Activated T-cell treated with anti-CD3 and anti-CD28 coated beads, Interleukin-2, amount 50 U/mL, for 4 hours (primary cell): ENCODE data around the gene AVL9. TPM values are rescaled to one million over a fixed set of nuclear protein-coding genes. Genes with fewer than 3 reads are reported as not detected.
A peak's percentile ranks its signal among the peaks of the same experiment; 100 is the strongest.
"Not testable (repeated sequence)": the region's sequence is repeated elsewhere in the genome, so short reads cannot be mapped to it uniquely, and the experiment has no call there.

ENCODE experiments used
- ATAC-seq, 2 donors: fragments of 200-7000 bp; cut with Tn5 transposase; one replicate each; pipeline ENCODE4 v1.10.0; 2021
- DNase-seq: peaks from one replicate; pipeline ENCODE4 v3.0.0-alpha.2; 2020
- H3K27me3 Mint-ChIP-seq: one replicate; pipeline ENCODE4 v1.8.0; 2021; ENCODE audit warnings: low read depth, mixed read lengths
- H3K36me3 Mint-ChIP-seq: one replicate; pipeline ENCODE4 v1.8.0; 2022; ENCODE audit warnings: mixed read lengths; ENCODE audit not compliant: insufficient read depth
- H3K4me1 Mint-ChIP-seq: one replicate; pipeline ENCODE4 v1.8.0; 2021; ENCODE audit warnings: low read depth, mixed read lengths
- H3K4me3 Mint-ChIP-seq: one replicate; pipeline ENCODE4 v1.8.0; 2021; ENCODE audit warnings: mild to moderate bottlenecking, moderate library complexity, mixed read lengths
- H3K9me3 Mint-ChIP-seq: one replicate; pipeline ENCODE4 v1.8.0; 2021; ENCODE audit warnings: mixed read lengths
- total RNA-seq, 3 donors: library from RNA; stranded (reverse); gene quantifications; one replicate each; pipeline ENCODE4 v1.2.1, GENCODE V29; 2021

The AVL9 gene
- total RNA-seq, 3 donors from 2014 or later, result 51.0 to 59.3 (median 52.7) TPM

DNA sequence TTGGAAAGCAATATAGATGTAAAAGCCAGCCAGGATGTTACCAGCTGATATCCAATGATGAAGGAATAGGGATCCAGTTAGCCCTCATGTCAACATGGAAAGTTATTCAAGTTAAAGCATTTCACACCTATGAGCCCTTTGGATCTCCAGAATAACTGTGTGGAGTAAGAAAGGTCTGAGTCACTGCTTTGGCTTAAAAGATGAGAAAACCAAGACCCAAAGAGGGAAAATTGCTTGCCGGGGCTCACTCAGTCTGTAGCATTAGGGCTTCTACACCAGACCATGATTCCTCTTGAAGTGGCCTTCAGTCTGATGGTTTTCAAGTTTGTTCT, 17.7 kb upstream of the AVL9 start:
- H3K36me3 Mint-ChIP-seq, result no peaks in the 10 kb centered on the region
- DNase-seq, result no peak
- H3K4me3 Mint-ChIP-seq, result no peak overlapping the region
- peaks cover 2% of the 10 kb centered on the region for H3K4me1 Mint-ChIP-seq
- H3K9me3 Mint-ChIP-seq, result no peaks in the 10 kb centered on the region
- ATAC-seq, result no peak
- H3K27me3 Mint-ChIP-seq, result peaks cover 2% of the 10 kb centered on the region

DNA sequence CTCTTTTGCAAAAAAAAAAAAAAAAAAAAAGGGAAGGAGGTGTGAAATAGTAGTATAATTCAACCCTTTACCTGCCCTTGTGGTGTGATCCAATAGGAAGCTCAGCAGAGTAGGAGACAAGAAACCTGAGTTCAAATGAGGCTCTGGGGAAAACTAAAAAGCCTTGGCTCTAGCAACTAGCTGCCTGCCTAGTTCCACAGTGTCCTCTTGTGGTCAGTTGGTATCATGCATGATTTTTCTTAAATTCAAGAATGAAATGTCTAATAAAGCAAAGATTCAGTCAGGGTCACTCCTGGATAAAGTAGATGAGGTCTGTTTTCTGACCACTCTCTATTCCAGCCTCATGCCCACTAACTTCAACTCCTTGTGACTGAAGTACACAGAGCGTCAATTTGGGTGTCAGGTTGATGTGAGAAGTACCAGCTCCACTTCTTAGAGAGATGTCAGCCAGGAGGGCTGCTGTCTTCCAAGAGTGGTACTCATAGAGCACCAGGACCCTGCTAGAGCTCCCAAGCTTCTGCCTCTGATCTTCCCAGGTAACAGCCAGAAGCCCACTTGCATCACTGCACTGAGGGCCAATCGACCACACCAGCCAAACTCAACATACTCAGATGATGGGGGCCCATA, 15.6 kb upstream of the AVL9 start:
- no peak for ATAC-seq
- Mint-ChIP-seq H3K9me3 (no peaks in the 10 kb centered on the region), H3K36me3 (no peaks in the 10 kb centered on the region), H3K4me1 (peaks cover 2% of the 10 kb centered on the region), H3K27me3 (no peaks in the 10 kb centered on the region), H3K4me3 (no peak overlapping the region)
- DNase-seq, result no peak

DNA sequence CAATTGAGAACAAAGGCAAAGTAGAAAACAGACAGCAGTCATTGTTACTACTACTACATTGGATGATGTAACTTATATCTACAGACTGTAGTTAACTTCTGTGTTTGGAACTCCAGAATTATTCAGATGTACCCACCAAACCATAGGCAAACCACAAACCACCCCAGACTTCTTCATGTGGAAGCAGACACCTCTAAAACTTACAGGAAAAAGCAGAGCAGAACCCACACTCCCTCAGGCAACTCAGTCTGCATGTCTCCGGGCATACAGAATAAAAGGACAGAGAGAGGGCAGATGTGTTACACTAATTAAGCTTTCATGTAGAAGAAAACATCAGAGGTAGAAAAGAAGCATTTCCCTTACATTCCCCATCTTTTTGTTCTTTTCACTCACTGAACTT, 14.1 kb upstream of the AVL9 start:
- ATAC-seq, result no peak
- no peak for DNase-seq
- H3K9me3 Mint-ChIP-seq, result no peaks in the 10 kb centered on the region
- peaks cover 2% of the 10 kb centered on the region for H3K4me1 Mint-ChIP-seq
- H3K36me3 Mint-ChIP-seq, result peaks cover 7% of the 10 kb centered on the region
- no peak overlapping the region for H3K4me3 Mint-ChIP-seq
- no peaks in the 10 kb centered on the region for H3K27me3 Mint-ChIP-seq

DNA sequence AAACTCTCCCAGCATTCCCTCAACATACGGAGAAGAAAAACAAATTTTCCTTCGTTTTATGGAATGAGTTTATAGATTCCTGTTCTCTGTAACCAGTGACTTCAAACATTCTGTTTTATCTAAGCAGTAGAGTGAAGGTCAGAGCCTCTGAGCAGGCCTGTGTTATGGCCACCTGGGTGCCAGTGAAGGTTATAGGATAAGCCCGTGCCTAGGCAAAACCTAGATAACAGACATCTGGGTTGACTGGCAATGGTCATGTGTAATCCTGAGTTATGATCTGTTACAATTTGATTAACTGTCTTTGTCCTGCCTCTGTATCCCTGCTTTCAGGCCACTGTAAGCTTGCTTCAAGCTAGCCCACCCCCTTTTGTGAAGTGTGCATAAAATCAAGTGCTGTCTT, 13.4 kb upstream of the AVL9 start:
- peaks cover 8% of the 10 kb centered on the region for H3K36me3 Mint-ChIP-seq
- H3K9me3 Mint-ChIP-seq, result no peaks in the 10 kb centered on the region
- H3K4me1 Mint-ChIP-seq, result peaks cover 2% of the 10 kb centered on the region
- no peak overlapping the region for H3K4me3 Mint-ChIP-seq
- DNase-seq (no peak), ATAC-seq (no peak)
- no peaks in the 10 kb centered on the region for H3K27me3 Mint-ChIP-seq

DNA sequence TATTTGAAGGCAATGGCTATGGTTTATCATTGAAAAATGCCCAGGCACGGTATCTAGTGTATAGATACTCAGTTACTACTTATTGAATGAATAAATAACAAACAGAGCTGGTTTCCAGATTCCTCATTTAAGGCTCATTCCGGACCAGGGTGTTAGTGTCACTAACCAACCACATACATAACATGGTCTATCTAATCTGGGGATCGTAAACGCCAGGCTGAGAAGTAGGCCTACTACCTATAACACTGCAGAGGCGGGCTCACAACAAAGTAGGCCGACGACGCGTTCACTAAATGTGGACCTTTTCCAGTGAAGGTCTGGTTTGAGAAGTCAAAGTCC, 5.5 kb upstream of the AVL9 start:
- DNase-seq (no peak), ATAC-seq (peak; percentile 28 to 30)
- H3K9me3 Mint-ChIP-seq, result no peaks in the 10 kb centered on the region
- peaks cover 26% of the 10 kb centered on the region for H3K4me1 Mint-ChIP-seq
- H3K27me3 Mint-ChIP-seq, result no peaks in the 10 kb centered on the region
- H3K36me3 Mint-ChIP-seq, result peaks cover 21% of the 10 kb centered on the region
- H3K4me3 Mint-ChIP-seq, result peak overlapping the region; percentile 86

DNA sequence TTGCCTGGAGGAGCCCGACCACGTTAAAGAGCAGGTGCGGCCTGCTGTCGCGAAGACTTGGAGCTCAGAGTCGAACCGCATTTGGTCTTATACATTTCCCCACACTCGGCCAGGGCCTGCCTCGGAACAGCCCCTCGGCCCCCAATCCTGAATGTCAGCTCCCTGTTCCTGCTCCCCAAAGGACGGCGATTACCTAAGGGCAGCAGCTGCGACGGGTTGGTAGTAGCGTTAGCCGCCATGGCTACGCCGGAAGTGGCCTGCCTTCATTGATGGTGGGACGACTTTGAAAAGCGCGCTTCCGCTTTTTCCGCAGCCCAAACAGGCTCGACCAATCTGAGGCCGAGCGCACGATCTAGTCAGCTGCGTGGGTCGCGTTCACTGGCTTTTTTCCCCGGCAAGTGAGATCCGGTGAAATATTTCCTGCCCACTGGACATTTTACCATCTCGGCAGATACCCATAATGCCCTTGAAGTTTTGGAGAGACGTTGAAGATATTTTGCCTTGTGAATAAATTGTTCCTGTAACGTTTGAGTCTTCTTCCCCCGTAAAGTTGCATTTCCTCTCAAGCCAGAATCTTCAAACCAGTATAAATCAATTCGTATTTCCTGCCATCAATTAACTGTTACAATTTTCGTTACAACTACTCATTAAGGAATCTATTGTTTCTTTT, 5.0 kb upstream of the AVL9 start, which contains the start of gene LSM5:
Gene LSM5, minus strand, starts transcription at position 254 of the 670 bp plus-strand sequence. Its CDS starts 15 bp downstream, at position 239.
- Mint-ChIP-seq H3K9me3 (no peaks in the 10 kb centered on the region), H3K36me3 (peaks cover 19% of the 10 kb centered on the region), H3K4me1 (peaks cover 26% of the 10 kb centered on the region), H3K4me3 (peak within 1 kb of the TSS; percentile 86), H3K27me3 (no peaks in the 10 kb centered on the region)
- peak; percentile 81 for DNase-seq
- peak; percentile 83 to 85 for ATAC-seq

DNA sequence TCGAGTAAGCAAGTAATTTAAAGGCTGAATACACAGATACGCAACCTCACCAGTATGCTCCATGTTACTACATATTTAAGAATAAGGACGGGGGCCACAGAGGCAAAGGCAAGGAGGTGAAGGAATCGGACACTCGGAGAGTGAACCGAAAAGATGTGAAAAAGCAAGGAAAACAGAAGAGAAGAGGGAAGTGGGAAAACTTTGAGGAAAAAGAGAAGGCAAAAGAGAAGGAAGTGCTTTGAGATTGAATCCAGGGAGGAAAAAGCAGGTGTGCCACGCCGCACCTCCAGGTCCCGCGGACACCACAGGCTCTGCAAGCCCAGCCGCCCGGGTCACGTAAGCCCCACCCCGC, 367 bp upstream of the AVL9 start:
- Mint-ChIP-seq H3K4me3 (peak overlapping the region; percentile 92), H3K36me3 (peaks cover 6% of the 10 kb centered on the region), H3K27me3 (no peaks in the 10 kb centered on the region), H3K9me3 (no peaks in the 10 kb centered on the region), H3K4me1 (peaks cover 36% of the 10 kb centered on the region)
- DNase-seq (no peak), ATAC-seq (no peak)

DNA sequence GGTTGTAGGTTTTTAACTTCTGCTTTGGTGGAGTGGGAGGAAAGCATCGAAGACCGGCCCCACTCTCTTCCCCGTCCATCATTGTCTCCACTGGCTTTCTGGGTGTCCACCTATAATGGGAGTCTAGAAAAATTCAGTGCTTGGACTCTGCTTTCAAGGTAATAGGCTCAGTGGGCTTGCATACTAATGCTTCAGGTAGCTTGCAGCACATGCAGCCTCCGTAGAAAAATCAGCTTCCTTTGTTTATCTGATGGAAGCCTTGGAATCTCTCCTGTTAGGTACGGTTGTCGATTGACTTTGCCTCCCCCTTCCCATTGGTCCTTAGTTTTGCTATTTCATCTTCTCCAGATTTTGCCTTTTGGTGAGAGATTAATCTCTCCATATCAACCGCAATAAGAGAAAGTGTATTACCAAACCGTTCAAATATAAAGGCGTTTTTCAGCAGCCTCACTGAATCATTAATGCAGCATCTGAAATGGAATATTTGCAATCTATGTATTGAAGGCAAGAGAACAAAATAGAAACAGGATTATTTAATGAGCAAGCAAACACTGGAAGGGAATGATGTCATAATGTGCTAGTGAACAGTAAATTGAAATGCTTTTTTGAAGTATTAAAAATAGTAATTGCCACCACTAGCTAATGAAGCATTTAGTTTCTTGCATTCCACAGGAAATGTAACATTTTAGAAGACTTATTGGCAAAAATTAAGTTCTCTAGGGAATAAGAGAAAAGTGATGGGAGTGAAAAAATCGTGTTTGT, 944 bp downstream of the AVL9 start:
- Mint-ChIP-seq H3K4me3 (peak overlapping the region; percentile 82), H3K36me3 (peaks cover 12% of the 10 kb centered on the region), H3K27me3 (no peaks in the 10 kb centered on the region), H3K4me1 (peaks cover 42% of the 10 kb centered on the region), H3K9me3 (no peaks in the 10 kb centered on the region)
- ATAC-seq (no peak), DNase-seq (no peak)

DNA sequence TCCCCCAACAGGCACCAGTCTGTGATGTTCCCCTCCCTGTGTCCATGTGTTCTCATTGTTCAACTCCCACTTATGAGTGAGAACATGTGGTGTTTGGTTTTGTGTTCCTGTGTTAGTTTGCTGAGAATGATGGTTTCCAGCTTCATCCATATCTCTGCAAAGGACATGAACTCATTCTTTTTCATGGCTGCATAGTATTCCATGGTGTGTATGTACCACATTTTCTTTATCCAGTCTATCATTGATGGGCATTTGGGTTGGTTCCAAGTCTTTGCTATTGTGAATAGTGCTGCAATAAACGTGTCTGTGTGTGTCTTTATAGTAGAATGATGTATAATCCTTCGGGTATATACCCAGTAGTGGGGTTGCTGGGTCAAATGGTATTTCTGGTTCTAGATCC, 4.5 kb downstream of the AVL9 start:
- peaks cover 58% of the 10 kb centered on the region for H3K4me1 Mint-ChIP-seq
- DNase-seq, H3K27me3 Mint-ChIP-seq, ATAC-seq, H3K9me3 Mint-ChIP-seq, H3K4me3 Mint-ChIP-seq: not testable (repeated sequence)
- H3K36me3 Mint-ChIP-seq, result peaks cover 15% of the 10 kb centered on the region

DNA sequence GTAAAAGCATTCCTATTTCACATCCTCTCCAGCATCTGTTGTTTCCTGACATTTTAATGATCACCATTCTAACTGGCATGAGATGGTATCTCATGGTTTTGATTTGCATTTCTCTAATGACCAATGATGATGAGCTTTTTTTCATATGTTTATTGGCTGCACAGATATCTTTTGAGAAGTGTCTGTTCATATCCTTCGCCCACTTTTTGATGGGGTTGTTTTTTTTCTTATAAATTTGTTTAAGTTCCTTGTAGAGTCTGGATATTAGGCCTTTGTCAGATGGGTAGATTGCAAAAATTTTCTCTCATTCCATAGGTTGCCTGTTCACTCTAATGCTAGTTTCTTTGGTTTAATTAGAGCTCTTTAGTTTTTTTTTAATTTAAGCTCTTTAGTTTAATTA, 4.9 kb downstream of the AVL9 start:
- H3K27me3 Mint-ChIP-seq, H3K9me3 Mint-ChIP-seq, ATAC-seq, DNase-seq, H3K4me3 Mint-ChIP-seq: not testable (repeated sequence)
- Mint-ChIP-seq H3K36me3 (peaks cover 15% of the 10 kb centered on the region), H3K4me1 (peaks cover 58% of the 10 kb centered on the region)

DNA sequence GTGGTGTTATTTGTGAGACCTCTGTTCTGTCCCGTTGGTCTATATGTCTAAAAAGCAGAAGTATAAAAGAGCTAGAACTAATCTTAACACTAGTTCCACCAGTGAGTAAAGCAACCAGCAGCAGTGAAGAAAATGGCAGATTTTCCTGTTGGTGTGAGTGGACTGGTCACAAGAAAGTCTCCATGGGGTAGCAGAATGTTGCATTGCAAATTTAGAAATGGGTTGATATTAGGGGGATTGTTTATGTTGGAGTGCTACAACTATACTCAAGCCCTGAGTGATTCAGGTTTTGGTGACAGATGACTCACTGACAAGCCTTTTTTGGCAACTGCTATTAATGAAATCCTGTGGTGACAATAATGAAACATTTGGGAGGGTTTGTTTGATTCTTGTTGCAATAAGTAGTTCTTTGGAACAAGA, 5.6 kb downstream of the AVL9 start:
- DNase-seq (no peak), ATAC-seq (peak; percentile 48 to 55)
- Mint-ChIP-seq H3K4me3 (no peak overlapping the region), H3K4me1 (peaks cover 60% of the 10 kb centered on the region), H3K36me3 (peaks cover 15% of the 10 kb centered on the region), H3K27me3 (no peaks in the 10 kb centered on the region), H3K9me3 (no peaks in the 10 kb centered on the region)

DNA sequence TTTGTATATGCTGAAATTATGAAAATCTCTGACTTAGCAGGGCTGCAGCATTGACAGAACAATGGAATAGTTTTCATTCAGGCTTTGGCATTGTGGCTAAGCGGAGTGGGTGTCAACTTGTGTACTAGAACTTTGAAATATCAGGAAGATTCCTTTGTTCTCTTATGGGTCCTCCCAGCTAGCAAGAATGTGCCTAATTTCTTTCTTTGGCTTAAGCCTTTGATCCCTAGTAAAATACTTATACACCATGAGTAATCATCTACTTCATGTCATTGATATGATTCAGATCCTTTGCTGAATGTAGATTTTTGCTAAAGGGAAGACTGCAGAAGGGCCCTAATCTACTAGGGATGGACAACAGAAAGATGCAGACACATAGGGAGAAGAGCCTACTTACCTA, 6.2 kb downstream of the AVL9 start:
- Mint-ChIP-seq H3K27me3 (no peaks in the 10 kb centered on the region), H3K4me1 (peaks cover 61% of the 10 kb centered on the region), H3K9me3 (no peaks in the 10 kb centered on the region), H3K4me3 (peak overlapping the region; percentile 22), H3K36me3 (peaks cover 15% of the 10 kb centered on the region)
- no peak for DNase-seq
- ATAC-seq, result no peak

DNA sequence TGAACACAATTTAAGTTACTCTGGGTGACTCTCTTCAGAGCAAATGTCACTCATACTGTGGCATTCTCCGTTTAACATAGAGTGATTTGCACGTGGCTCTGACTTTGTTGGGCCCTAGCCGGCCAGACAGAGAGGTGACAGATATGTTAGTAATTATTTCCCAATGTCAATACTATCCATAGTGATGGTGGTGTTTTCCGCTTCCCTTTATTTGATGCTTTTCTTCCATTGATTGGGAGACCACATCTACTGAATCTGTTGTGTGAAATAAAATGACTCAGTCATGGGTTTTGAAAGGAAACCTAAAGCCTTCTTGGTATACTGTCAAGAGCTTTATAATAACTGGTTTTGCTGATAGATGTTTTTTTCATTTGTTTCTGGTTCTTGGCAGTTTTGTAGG, 7.4 kb downstream of the AVL9 start:
- ATAC-seq (peak; percentile 73 to 81), DNase-seq (no peak)
- H3K9me3 Mint-ChIP-seq, result no peaks in the 10 kb centered on the region
- H3K36me3 Mint-ChIP-seq, result peaks cover 17% of the 10 kb centered on the region
- H3K4me1 Mint-ChIP-seq, result peaks cover 59% of the 10 kb centered on the region
- H3K27me3 Mint-ChIP-seq, result no peaks in the 10 kb centered on the region
- peak overlapping the region; percentile 33 for H3K4me3 Mint-ChIP-seq

DNA sequence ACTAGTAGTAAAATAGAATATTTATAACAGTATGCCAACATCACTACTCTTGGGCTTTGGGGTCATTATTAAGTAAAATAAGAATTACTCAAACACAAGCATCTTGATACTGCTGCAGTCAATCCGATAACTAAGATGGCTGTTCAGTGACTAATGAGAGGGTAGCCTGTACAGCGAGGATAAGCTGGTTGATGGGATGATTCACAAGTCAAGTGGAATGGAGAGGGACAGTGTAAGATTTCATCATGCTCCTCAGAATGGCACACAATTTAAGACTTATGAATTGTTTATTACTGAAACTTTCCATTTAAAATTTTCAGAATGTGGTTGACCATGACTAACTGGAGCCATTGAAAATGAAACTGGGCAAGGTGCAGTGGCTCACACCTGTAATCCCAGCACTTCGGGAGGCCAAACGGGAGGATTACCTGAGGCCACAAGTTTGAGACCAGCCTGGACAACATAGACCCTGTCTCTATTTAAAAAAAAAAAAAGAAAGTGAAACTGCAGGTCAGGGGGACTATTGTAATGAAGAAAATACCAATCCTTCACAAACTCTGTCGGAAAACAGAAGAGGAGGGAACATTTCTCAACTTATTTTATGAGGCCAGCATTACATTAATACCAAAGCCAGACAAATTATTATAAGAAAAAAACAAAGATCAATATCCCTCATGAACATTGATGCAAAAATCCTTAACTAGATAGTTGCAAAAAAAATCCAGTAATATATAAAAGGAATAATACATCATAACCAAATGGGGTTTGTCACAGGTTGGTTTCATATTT, 11.2 kb downstream of the AVL9 start:
- DNase-seq (peak; percentile 13), ATAC-seq (peak; percentile 78 to 82)
- H3K4me1 Mint-ChIP-seq, result peaks cover 64% of the 10 kb centered on the region
- H3K9me3 Mint-ChIP-seq, result no peaks in the 10 kb centered on the region
- peak overlapping the region; percentile 54 for H3K4me3 Mint-ChIP-seq
- H3K27me3 Mint-ChIP-seq, result no peaks in the 10 kb centered on the region
- peaks cover 10% of the 10 kb centered on the region for H3K36me3 Mint-ChIP-seq
